HG03354 (cell line): Measurements from ENCODE around the gene CFAP99.

Experiments used
- ATAC-seq: cut with Tn5 transposase; IDR thresholded peaks from one replicate; pipeline ENCODE4 v1.9.1; 2021; ENCODE audit warnings: mild to moderate bottlenecking; ENCODE audit not compliant: unreplicated experiment, poor library complexity, severe bottlenecking

CFAP99 gene

DNA sequence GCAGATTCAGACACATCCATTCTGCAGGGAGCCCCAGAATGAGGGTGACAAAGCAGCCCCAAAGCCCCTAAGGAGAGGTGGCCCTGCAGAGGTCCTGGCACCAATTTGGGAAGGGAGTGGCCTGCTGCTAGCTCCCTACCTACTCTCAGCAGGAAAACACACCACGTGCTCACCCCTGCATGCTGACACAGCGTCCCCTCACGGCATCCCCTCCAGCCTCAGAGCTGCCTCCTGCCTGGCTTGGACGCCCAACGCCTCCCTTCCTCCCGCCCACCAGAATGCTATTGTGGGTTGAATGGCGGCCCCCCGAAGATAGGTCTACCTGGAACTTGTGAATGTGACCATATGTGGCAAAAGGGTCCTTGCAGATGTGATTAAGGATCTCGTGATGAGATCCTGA lies 29.1 kb upstream of the CFAP99 start:
- no peak for ATAC-seq

DNA sequence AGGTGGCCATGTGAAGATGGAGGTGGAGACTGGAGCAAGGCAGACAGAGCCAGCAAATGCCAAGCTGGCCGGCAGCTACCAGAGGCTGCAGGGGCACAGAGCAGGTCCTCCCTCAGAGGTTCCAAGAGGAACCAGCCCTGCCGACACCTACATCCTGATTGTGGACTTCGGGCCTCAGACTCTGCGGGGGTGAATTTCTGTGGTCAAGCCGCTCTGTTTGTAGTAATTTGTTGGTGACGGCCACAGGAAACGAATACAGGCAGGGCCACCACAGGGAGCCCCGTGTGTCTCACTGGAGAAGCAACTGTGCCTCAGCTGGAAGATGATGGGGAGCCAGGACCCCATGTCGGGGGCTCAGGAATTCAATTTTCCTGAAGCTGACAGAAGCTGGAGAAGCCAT lies 28.6 kb upstream of the CFAP99 start:
- ATAC-seq, result no peak

DNA sequence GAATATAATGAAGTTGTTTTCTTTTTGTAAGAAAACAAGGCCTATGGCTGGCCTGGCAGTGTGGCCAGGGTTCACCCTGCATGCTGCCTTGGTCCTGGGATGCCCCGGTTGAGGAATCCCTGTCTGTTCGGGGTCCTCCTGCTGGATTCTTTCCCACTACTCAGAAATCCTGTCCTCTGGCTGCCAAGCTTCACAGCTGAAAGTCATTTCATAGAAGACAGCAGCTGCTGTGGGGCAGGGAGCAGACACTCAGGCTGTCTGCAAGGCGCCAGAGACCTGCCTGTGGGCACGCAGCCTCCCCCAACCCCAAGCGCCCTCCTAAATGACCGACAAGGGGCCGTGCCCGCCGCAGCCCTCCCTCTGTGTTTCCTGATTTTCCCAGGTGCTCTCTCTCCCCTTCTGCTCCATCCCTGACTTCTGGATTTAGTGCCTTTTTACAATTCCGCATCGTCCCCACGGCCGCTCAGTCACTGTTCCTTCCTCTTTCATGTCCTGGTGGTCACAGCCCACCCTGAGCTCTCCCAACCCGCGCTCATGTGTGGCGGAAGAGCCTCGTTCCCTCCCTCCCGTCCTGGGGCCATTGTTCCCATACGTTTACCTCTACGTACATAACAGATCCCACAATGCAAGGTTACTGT lies 27.9 kb upstream of the CFAP99 start:
- no peak for ATAC-seq

DNA sequence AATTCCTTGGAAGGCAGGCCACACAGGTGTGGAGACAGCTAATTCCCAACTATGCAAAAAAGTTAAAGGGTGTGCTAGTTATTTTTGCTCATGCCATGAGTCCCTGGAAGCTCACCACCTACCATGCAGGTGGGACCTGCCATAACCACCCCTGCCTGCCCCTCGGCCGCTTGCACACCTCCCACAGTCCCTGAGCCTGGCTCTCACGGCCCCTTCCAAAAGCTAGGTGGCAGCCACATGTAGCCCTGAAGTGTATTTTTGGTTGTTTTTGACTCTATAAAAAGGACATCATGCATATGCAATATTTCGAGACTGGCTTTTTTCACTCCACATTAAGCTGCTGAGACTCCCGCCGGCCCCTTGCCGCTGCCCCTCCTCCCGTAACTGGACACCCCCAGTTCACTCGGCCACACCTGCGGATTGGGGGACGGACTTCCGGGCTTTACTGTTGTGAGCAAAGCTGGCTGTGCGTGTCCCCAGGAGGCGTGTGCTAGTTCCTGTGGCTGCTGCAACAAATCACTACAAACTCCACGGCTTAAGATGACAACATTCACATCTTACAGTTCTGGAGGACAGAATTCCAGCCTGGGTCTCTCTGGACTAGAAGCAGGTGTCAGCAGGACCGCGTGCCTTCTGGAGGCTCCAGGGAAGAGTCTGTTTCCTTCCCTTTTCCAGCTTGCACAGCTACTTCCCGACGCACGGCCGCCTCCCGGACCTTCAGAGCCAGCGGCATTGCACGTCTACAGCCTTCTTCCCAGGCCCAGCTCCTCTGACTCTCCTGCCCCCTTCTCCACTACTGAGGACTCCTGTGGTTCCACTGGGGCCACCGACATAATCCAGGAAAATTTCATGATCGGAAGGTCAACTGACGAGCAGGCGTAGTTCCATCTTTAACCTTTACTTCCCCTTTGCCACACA lies 25.1 kb upstream of the CFAP99 start:
- no peak for ATAC-seq

DNA sequence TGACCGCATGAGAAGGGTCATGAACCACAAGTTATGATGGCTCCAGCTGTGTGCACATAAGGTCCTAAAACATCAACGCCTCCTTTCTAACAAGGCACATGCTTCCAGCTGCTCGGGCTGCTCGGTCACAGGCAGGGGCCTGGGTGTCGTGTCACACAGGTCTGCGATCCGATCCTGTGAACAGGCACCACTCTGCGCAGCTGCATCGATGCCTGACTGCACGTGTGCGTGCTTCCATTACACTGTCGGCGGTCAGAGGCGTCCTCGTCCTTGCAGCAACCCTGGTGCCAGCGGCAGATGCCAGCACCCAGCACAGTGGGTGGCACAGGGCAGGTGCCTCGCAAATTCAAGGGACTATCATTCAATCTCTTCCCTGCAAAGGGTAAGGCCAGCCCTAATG lies 24.2 kb upstream of the CFAP99 start:
- no peak for ATAC-seq

DNA sequence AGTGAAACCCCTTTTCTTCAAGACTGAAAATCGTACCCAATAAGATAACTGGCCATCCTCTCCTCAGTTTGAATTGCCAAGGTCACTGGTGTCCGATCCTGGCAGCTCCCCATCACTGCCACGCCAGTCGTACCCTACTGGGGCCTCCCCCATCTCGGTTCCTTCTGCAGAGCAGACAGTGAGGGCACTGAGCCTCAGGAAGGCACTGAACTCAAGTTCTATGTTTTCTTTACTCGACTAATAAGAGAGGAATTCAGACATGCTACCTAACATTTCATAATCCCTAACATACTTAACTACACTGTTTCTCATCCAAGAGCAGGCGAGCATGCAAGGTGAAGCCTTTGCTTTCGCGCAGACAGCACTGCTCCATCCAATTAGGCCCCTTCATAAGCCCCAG lies 23.7 kb upstream of the CFAP99 start:
- ATAC-seq, result no peak

DNA sequence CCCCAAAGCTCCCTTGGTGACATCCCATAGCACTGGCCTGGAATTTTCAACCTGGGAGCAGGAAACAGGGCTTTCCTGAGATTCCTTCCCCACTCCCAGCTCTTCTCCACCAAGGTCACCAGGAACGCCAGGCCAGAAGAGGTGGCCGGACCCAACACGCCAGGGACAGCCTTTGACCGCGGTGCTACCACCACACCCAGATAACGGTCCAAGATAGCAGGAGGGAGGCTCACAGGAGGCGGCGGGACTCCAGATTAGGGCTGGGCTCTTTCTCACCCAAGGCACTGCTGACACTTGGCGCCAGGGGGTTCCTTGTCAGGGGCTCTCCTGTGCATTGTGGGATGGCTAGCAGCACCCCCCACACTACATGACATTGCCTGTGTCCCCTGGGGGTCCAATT lies 23.2 kb upstream of the CFAP99 start:
- ATAC-seq, result no peak

DNA sequence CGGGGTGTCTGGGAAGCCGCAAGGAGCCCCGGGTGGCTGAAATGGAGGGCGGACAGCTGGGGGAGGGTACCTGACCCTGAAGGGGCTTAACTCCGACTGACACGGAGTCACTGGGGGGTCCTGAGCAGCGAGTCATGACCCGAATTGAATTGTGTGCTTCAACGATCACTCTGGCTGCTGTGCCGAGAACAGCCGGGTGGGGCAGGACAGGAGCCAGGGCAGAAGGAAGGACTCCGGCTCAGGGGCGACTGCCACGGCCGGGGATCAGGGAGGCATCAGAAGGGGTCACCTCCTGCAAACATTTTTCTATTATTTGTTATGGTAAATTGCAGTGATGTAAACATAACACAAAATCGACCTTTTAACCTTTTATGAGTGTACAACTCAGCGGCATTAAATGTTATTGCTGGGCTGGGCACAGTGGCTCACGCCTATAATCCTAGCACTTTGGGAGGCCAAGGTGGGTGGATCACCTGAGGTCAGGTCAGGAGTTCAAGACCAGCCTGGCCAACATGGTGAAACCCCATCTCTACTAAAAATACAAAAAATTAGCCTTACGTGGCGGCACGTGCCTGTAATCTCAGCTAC lies 21.9 kb upstream of the CFAP99 start:
- no peak for ATAC-seq

DNA sequence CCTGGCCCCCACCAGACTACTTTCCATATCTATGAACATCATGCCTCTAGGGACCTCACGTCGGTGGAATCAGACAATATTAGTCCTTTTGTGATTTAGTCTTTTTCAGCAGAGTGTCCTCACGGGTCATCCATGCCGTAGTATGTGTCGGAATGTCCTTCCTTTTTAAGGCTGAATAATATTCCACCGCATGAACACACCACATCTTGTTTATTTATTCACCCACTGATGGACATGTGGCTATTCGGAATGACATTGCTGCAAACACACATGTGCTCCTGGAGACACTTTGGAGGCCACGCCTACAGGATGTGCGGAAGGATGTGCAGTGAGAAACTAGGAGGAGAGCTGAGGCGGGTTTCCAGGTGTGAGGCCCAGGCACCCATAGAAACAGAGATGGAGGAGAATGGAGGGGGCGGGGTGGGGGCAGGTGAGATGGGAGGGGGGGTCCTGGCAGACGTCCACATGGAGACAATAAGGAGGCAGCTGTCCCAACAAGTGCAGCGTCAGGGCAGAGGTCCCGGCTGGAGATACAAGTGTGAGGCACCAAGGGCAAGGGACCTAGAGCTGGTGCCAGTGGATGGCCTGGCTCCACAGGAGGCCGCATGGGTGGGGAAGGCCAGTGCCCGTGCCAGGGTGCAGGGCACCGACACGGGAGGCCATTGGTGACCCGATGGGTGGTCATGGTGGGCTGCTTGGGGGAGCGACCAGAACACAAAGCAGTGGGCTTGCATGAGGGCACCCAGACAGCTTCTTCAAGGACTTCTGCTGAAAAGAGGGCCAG lies 21.0 kb upstream of the CFAP99 start:
- ATAC-seq, result no peak

DNA sequence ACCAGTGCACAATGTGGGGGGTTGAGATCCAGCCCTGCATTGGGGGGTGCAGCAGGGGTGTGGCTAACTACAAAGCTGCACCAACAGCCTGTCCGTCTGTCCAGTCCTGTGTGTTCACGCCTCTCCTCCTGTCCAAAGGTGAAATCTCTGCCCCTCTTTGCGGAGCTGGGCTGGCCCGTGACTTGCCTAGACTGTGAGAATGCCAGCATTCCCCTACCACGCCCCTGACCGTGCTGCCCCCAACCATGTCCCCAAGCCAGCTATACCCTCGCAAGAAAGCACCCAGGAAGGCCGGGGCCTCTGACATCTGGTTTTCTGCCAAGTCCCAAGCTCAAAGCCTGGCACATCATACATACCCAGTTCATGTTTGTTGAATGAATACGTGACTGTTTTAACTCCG lies 19.5 kb upstream of the CFAP99 start:
- ATAC-seq, result no peak

DNA sequence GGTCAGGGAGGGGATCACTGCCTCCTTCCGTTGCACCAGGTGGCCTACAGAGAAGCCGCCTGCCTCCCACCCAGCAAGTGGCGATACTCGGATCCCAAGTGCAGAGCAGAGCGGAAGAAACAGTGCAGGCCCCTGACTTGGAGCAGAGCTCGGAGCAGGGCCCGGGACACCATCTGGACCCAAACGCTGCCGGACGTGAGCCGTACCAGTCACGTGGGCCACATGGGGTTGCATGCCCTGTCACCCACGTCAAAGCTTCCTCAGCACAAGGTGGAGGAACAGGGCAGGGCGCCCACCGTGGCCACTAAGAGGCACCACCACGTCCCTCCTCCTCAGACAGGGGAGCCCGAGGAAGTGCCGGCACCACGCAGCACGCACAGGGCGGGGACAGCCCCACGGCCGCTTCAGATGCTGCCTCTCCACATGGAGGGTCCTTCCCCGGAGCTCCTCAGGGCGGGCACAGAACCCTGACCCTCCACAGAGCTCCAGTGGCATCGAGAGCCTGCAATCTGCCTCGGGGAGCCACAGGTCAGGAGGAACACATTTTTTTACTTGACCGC lies 19.0 kb upstream of the CFAP99 start:
- no peak for ATAC-seq

DNA sequence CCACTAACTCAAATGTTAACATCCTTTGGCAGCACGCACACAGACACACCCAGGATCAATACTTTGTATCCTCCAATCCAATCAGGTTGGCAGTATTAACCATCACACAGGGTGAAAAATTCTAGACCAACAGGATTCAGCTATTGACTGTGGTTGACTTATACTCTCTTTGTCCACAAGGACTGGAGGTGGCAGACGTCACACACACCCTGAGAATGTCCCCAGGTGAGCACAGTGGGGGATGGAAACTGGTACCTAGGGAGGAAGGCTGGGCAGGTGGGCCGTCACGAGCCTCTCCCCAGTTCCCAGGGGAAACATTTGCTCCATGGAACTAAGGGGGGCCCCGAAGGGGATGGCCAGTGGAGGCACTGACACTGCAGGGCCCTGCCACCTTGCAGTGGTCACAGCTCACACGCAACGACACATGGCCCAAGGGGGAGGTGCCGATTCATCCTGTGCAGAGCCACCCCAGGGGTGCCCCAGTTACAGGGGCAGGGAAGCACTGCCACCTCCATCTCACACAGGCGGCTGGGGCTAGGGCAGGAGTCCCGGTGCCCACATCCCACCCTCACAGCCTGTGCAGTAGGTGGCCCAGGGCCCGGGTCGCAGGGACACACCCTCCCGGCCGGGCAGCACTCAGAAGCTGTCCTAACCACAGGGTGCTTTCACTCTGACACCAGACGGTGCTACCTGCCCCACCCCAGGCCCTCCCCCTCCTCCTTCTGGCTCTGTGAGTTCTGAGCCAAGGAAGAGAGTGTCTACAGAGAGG lies 17.7 kb upstream of the CFAP99 start:
- no peak for ATAC-seq

DNA sequence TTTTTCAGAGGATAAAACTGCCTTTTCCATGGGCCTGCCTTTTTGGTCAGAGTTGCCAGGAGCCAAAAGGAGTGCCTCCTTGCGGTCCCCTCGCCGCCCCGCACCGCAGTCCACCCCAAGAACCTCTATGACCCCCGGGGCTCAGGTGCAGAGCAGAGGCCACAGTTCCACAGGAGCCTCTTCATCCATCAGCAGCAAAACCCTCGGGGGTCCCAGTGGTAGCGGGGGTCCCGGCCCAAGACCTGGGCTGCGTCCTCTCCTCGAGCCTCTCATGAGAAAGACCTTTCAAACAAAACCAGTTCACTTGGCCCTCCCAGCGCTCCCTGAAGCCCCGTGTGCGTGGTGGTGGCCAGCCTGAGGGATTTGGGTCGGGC lies 17.2 kb upstream of the CFAP99 start:
- ATAC-seq, result no peak

DNA sequence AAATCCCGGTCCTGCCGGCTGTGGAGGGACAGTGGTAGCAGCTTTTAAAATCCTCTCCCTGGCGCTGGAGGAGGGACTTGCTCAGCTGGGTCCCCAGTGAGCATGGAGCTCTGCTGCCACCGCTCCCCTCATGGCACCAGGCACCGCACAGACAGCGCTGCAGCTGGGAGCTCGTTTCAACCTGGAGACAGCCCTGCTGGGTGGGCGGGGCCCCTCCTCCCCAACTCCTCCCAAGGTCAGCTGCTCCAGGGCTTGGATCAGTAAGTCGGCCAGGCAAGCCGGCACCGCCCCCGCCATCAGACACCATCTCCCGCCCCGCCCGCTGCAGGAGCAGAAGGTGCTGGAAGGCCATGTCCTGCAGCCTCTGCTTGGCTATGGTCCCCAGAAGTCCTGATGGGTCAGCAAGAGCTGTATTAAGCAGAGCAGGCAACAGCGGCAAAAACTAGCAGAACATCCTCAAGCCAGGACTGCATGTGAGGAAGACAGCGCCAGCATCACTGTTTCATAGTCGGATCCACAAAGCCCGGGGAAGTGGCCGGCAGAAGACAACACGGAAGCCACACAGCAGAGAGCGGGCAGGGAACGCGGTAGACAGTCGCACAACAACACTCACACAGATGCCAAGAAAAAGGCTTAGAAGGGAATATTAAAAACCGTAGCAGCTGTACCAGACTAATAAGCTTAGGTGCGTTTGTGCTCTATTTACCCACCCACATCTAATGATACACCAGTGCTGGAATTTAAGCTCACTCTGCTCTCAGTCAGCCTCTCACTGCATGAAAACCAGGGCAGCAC lies 16.5 kb upstream of the CFAP99 start:
- ATAC-seq, result no peak

DNA sequence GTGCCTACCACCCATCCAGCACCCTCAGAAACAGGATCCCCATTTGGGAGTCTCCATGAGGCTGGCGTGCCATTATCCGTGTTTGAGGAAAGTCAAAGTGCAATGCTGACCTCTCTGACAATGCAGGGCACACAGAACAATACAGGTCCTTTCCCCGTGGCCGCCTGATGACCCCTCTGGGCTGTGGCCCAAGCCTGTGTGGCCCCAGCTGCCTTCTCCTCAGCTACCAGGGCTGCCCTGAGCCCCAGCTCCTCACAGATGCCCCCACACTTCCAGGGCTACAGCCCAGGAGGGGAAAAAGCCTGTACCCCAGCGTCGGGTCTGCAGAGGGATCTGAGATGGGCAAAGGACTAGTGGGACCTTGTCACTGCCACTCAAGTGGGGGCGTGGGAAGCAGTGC lies 15.8 kb upstream of the CFAP99 start:
- ATAC-seq, result no peak

DNA sequence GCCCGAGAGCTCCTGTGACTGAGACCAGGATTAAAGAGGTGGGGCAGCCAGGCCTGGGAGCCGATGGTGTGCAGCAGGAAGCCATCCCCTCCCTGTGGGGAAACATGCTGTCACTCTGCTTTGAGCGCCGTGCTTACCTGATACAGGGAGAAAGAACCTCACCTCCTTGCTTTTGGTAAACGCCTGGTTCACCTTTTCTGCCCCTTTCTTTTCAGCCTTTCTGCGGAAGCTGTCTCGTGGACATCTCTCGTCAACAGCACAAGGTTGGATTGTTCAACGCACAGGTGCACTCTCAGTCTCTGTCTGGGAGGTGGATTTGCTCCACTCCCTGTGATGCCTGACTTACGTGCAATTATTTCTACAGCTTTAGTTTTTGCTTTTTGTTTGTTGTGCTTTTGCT lies 12.3 kb upstream of the CFAP99 start:
- no peak for ATAC-seq

DNA sequence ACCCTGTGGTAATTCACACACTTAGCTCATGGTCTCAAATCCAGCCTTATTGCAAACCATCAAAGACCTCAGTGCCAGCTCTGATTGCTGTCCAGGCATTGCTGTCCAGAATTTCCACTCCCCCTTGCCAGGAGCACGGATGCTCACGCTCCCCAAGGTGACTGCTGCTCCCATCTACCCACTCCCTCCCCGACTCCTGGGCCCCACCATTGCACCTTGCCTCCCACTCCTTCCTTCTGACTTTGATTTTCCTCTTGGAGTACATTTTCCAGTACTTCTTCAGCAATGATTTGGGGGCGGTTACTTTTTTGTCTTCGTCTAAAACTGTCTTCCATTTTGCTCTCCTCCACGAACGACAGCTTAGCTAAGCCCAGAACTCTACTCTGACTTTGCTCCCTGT lies 11.8 kb upstream of the CFAP99 start:
- no peak for ATAC-seq

DNA sequence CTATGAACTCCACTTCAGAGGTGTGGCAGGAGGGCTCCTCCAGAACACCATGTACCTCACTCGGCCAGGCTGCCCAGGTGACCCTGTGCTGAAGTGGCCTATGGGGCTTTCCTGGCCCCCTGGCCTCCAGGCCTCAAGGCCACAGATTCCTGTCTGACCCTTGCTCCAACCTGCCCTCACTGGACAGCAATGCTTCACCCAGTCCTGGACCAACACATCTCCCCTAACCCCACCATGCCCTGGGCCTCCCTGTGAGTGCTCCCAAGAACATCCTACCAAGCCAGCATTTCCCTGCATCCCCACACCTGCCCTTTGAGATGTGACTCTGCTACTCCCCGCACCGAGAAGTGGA lies 10.8 kb upstream of the CFAP99 start:
- no peak for ATAC-seq
